Measurements from ENCODE around the gene LRP8. TPM values are rescaled to one million over a fixed set of nuclear protein-coding genes. Genes with fewer than 3 reads are reported as not detected.

The LRP8 gene
- polyA plus RNA-seq, 1 donor (not counting 4 experiments of a cell fraction or from before 2014, with no cell fraction given) = 31.0 TPM

- no peaks in the 10 kb centered on the region for H3K4me1 ChIP-seq (ENCODE audit: control insufficient read depth, extremely low read depth, insufficient read depth, low read length)
- peaks cover 3% of the 10 kb centered on the region for H4K20me1 ChIP-seq (ENCODE audit: control insufficient read depth, extremely low read depth, insufficient read depth, low read length)
- no peak for TF ChIP-seq CTCF (optimal IDR thresholded peaks at IDR 0.05 in 1 of 3, IDR thresholded peaks at IDR 0.05 in 1 of 3, conservative IDR thresholded peaks at IDR 0.05 in 1 of 3; ENCODE audit: extremely low read depth in 1 of 3, insufficient read depth in 2 of 3, low read length in 3 of 3)
- no peak for TF ChIP-seq EZH2 (IDR thresholded peaks at IDR 0.05; ENCODE audit: low read length)
- DNase-seq (ENCODE audit: low read depth, low spot score) (no peak), FAIRE-seq (no peak)
- dilution Hi-C loops (cut with MboI; ENCODE audit: extremely low pct_ligation_motif_present, low sequenced_read_pairs) = no loop called here
- peaks cover 10% of the 10 kb centered on the region for H3K27me3 ChIP-seq (ENCODE audit: control insufficient read depth, extremely low read depth, insufficient read depth, low read length)
- H3K4me3 ChIP-seq (ENCODE audit: control insufficient read depth in 2 of 3, extremely low read depth in 1 of 3, insufficient read depth in 2 of 3, low read depth in 1 of 3, low read length in 3 of 3) = no peak overlapping the region
- H3K9me1 ChIP-seq (ENCODE audit: control insufficient read depth, extremely low read depth, insufficient read depth, low read length) = no peaks in the 10 kb centered on the region
- no peaks in the 10 kb centered on the region for H3K79me2 ChIP-seq (ENCODE audit: control insufficient read depth, insufficient read depth, low read length)
- no peaks in the 10 kb centered on the region for H3K36me3 ChIP-seq (ENCODE audit: control insufficient read depth in 2 of 2, extremely low read depth in 1 of 2, insufficient read depth in 2 of 2, low read length in 2 of 2)
- no peak overlapping the region for H2AFZ ChIP-seq (ENCODE audit: control insufficient read depth, low read length)
- no peak overlapping the region for H3K27ac ChIP-seq (ENCODE audit: control insufficient read depth, insufficient read depth, low read length)
- H3K4me2 ChIP-seq (ENCODE audit: control insufficient read depth, extremely low read depth, insufficient read depth, low read depth, low read length) = no peak overlapping the region
- no peaks in the 10 kb centered on the region for H3K9me3 ChIP-seq (ENCODE audit: control insufficient read depth, low read depth, low read length)
- H3K9ac ChIP-seq (ENCODE audit: control insufficient read depth, extremely low read depth, insufficient read depth, low read length) = no peak overlapping the region
Observed at GRCh38 chr1:53339736-53340635, 12.1 kb upstream of the LRP8 start.

GRCh38 chr1:53338423-53338822 lies 10.6 kb upstream of the LRP8 start:
- Histone ChIP-seq H3K9me1 (ENCODE audit: control insufficient read depth, extremely low read depth, insufficient read depth, low read length) (no peaks in the 10 kb centered on the region), H2AFZ (ENCODE audit: control insufficient read depth, low read length) (no peak overlapping the region), H3K9me3 (ENCODE audit: control insufficient read depth, low read depth, low read length) (no peaks in the 10 kb centered on the region), H3K27me3 (ENCODE audit: control insufficient read depth, extremely low read depth, insufficient read depth, low read length) (peaks cover 10% of the 10 kb centered on the region), H3K4me3 (ENCODE audit: control insufficient read depth in 2 of 3, extremely low read depth in 1 of 3, insufficient read depth in 2 of 3, low read depth in 1 of 3, low read length in 3 of 3) (no peak overlapping the region), H3K9ac (ENCODE audit: control insufficient read depth, extremely low read depth, insufficient read depth, low read length) (no peak overlapping the region), H3K79me2 (ENCODE audit: control insufficient read depth, insufficient read depth, low read length) (no peaks in the 10 kb centered on the region), H4K20me1 (ENCODE audit: control insufficient read depth, extremely low read depth, insufficient read depth, low read length) (peaks cover 3% of the 10 kb centered on the region), H3K27ac (ENCODE audit: control insufficient read depth, insufficient read depth, low read length) (no peak overlapping the region), H3K4me1 (ENCODE audit: control insufficient read depth, extremely low read depth, insufficient read depth, low read length) (no peaks in the 10 kb centered on the region), H3K4me2 (ENCODE audit: control insufficient read depth, extremely low read depth, insufficient read depth, low read depth, low read length) (no peak overlapping the region), H3K36me3 (ENCODE audit: control insufficient read depth in 2 of 2, extremely low read depth in 1 of 2, insufficient read depth in 2 of 2, low read length in 2 of 2) (no peaks in the 10 kb centered on the region)
- FAIRE-seq (no peak), DNase-seq (ENCODE audit: low read depth, low spot score) (no peak)
- TF ChIP-seq EZH2 (IDR thresholded peaks at IDR 0.05; ENCODE audit: low read length) = no peak
- TF ChIP-seq CTCF (optimal IDR thresholded peaks at IDR 0.05 in 1 of 3, IDR thresholded peaks at IDR 0.05 in 1 of 3, conservative IDR thresholded peaks at IDR 0.05 in 1 of 3; ENCODE audit: extremely low read depth in 1 of 3, insufficient read depth in 2 of 3, low read length in 3 of 3) = no peak
- dilution Hi-C loops (cut with MboI; ENCODE audit: extremely low pct_ligation_motif_present, low sequenced_read_pairs) = no loop called here
